LoVo (cell line): Measurements from ENCODE around the gene LRP5.
"Not testable (repeated sequence)": the region's sequence is repeated elsewhere in the genome, so short reads cannot be mapped to it uniquely, and the experiment has no call there.

ENCODE experiments used
- DNase-seq: peaks from one replicate; pipeline ENCODE4 v3.0.0-alpha.2; 2016; ENCODE audit warnings: low spot score

The LRP5 gene

GRCh38 chr11:68392822-68393221, 80.4 kb downstream of the LRP5 start:
- DNase-seq, result no peak

- DNase-seq, result no peak
Measured at GRCh38 chr11:68396516-68396915, 84.1 kb downstream of the LRP5 start.

- no peak for DNase-seq
Measured at GRCh38 chr11:68397256-68397655, 84.9 kb downstream of the LRP5 start.

GRCh38 chr11:68398995-68399851, 86.8 kb downstream of the LRP5 start:
- no peak for DNase-seq

GRCh38 chr11:68399916-68400315, 87.5 kb downstream of the LRP5 start:
- DNase-seq, result no peak

- DNase-seq, result not testable (repeated sequence)
Measured at GRCh38 chr11:68400584-68400983, 88.2 kb downstream of the LRP5 start.

GRCh38 chr11:68401856-68402255, 89.5 kb downstream of the LRP5 start:
- DNase-seq, result no peak

GRCh38 chr11:68402355-68403031, 90.1 kb downstream of the LRP5 start:
- DNase-seq, result no peak

GRCh38 chr11:68403424-68403823, 91.0 kb downstream of the LRP5 start:
- no peak for DNase-seq

- DNase-seq, result no peak
Measured at GRCh38 chr11:68403831-68404230, 91.4 kb downstream of the LRP5 start.

- DNase-seq, result no peak
Measured at GRCh38 chr11:68406324-68407313, 94.2 kb downstream of the LRP5 start.

- DNase-seq, result no peak
Measured at GRCh38 chr11:68408512-68408911, 96.1 kb downstream of the LRP5 start.

- DNase-seq, result no peak
Measured at GRCh38 chr11:68409748-68410344, 97.5 kb downstream of the LRP5 start.

- DNase-seq, result peak; percentile 4
Measured at GRCh38 chr11:68411501-68411991, 99.2 kb downstream of the LRP5 start.

- DNase-seq, result no peak
Measured at GRCh38 chr11:68412593-68413475, 100.4 kb downstream of the LRP5 start.

- DNase-seq, result no peak
Measured at GRCh38 chr11:68413591-68413999, 101.2 kb downstream of the LRP5 start.

GRCh38 chr11:68414496-68415221, 102.3 kb downstream of the LRP5 start:
- no peak for DNase-seq

GRCh38 chr11:68416070-68416578, 103.7 kb downstream of the LRP5 start:
- no peak for DNase-seq

GRCh38 chr11:68418648-68419047, 106.3 kb downstream of the LRP5 start:
- DNase-seq, result no peak

GRCh38 chr11:68420171-68420570, 107.8 kb downstream of the LRP5 start:
- no peak for DNase-seq
